Dorsolateral prefrontal cortex (tissue), 118 donors: Measurements from ENCODE around the gene UNC45A. TPM values are rescaled to one million over a fixed set of nuclear protein-coding genes. Genes with fewer than 3 reads are reported as not detected.

Experiments used
- total RNA-seq, 120 experiments: library from RNA; stranded (reverse); gene quantifications; one replicate each; pipeline versions ENCODE4 v1.2.3 to v1.2.4, GENCODE V29; 2022

The UNC45A gene
- total RNA-seq, 120 experiments from 2014 or later: 35.1 to 68.4 (median 47.2) TPM

Other genes with a start within 250 kb of the UNC45A start
- gene BLM, start 217.9 kb upstream of the UNC45A start, total RNA-seq: 10 to 100 TPM in 3 of 120 experiments, 1 to 10 TPM in 117; 1.9 to 12.9 (median 5.7) TPM
- gene FURIN, start 66.7 kb upstream of the UNC45A start, total RNA-seq: 10 to 100 TPM; 28.0 to 73.1 (median 40.8) TPM
- 10 to 100 TPM in 95 of 120 experiments, 1 to 10 TPM in 25; 5.3 to 39.5 (median 13.8) TPM for gene FES, start 50.8 kb upstream of the UNC45A start, total RNA-seq
- 100 to 1,000 TPM; 152 to 468 (median 226) TPM for gene MAN2A2, start 32.0 kb upstream of the UNC45A start, total RNA-seq
- gene HDDC3, start 2.7 kb upstream of the UNC45A start, total RNA-seq: 10 to 100 TPM in 119 of 120 experiments, 1 to 10 TPM in 1; 8.6 to 40.8 (median 20.2) TPM
- 10 to 100 TPM; 10.6 to 28.2 (median 18.0) TPM for gene RCCD1, start 19.6 kb downstream of the UNC45A start, total RNA-seq
- 10 to 100 TPM in 94 of 120 experiments, 1 to 10 TPM in 26; 6.7 to 23.2 (median 13.5) TPM for gene PRC1, start 59.2 kb downstream of the UNC45A start, total RNA-seq
- 10 to 100 TPM; 12.8 to 34.6 (median 22.3) TPM for gene VPS33B, start 87.3 kb downstream of the UNC45A start, total RNA-seq
- 100 to 1,000 TPM in 119 of 120 experiments, 10 to 100 TPM in 1; 93.1 to 384 (median 276) TPM for gene SV2B, start 165.0 kb downstream of the UNC45A start, total RNA-seq